Measurements from ENCODE around the gene REG4. TPM values are rescaled to one million over a fixed set of nuclear protein-coding genes. Genes with fewer than 3 reads are reported as not detected.

The REG4 gene
- total and polyA plus RNA-seq, 2 donors: 0.76 to 1.2 TPM

- Histone ChIP-seq H3K36me3 (ENCODE audit: control insufficient read depth in 2 of 2, insufficient read depth in 2 of 2, low read length in 1 of 2) (no peaks in the 10 kb centered on the region), H3K27me3 (ENCODE audit: control insufficient read depth in 2 of 2, insufficient read depth in 1 of 2, low read length in 1 of 2) (no peaks in the 10 kb centered on the region), H3K4me3 (ENCODE audit: low read length in 2 of 2) (no peak overlapping the region), H3K4me1 (ENCODE audit: control insufficient read depth in 2 of 2, insufficient read depth in 2 of 2, low read length in 2 of 2) (no peaks in the 10 kb centered on the region), H3K9me3 (ENCODE audit: control insufficient read depth in 2 of 2, insufficient read depth in 1 of 2, low read length in 1 of 2) (no peaks in the 10 kb centered on the region), H3K27ac (ENCODE audit: low read depth in 1 of 2, low read length in 1 of 2) (no peak overlapping the region)
- no peak for DNase-seq (ENCODE audit: low read depth in 6 of 9, low spot score in 9 of 9)
- WGBS: 94% methylated on average over 3 of the region's 3 CpGs
Observed at GRCh38 chr1:119815361-119815760, 4.1 kb upstream of the REG4 start.

GRCh38 chr1:119814288-119814687, 3.0 kb upstream of the REG4 start:
- Histone ChIP-seq H3K27ac (ENCODE audit: low read depth in 1 of 2, low read length in 1 of 2) (no peak overlapping the region), H3K9me3 (ENCODE audit: control insufficient read depth in 2 of 2, insufficient read depth in 1 of 2, low read length in 1 of 2) (no peaks in the 10 kb centered on the region), H3K4me1 (ENCODE audit: control insufficient read depth in 2 of 2, insufficient read depth in 2 of 2, low read length in 2 of 2) (no peaks in the 10 kb centered on the region), H3K36me3 (ENCODE audit: control insufficient read depth in 2 of 2, insufficient read depth in 2 of 2, low read length in 1 of 2) (no peaks in the 10 kb centered on the region), H3K4me3 (ENCODE audit: low read length in 2 of 2) (no peak overlapping the region), H3K27me3 (ENCODE audit: control insufficient read depth in 2 of 2, insufficient read depth in 1 of 2, low read length in 1 of 2) (no peaks in the 10 kb centered on the region)
- 91% methylated on average over 1 of the region's 1 CpG for WGBS
- DNase-seq (ENCODE audit: low read depth in 6 of 9, low spot score in 9 of 9): no peak

- DNase-seq (ENCODE audit: low read depth in 6 of 9, low spot score in 9 of 9): no peak
- Histone ChIP-seq H3K4me1 (ENCODE audit: control insufficient read depth in 2 of 2, insufficient read depth in 2 of 2, low read length in 2 of 2) (no peaks in the 10 kb centered on the region), H3K27me3 (ENCODE audit: control insufficient read depth in 2 of 2, insufficient read depth in 1 of 2, low read length in 1 of 2) (peaks cover 0 to 2% of the 10 kb centered on the region in 2 donors), H3K9me3 (ENCODE audit: control insufficient read depth in 2 of 2, insufficient read depth in 1 of 2, low read length in 1 of 2) (no peaks in the 10 kb centered on the region), H3K4me3 (ENCODE audit: low read length in 2 of 2) (no peak overlapping the region), H3K36me3 (ENCODE audit: control insufficient read depth in 2 of 2, insufficient read depth in 2 of 2, low read length in 1 of 2) (no peaks in the 10 kb centered on the region), H3K27ac (ENCODE audit: low read depth in 1 of 2, low read length in 1 of 2) (no peak overlapping the region)
- 95% methylated on average over 2 of the region's 2 CpGs for WGBS
Observed at GRCh38 chr1:119811985-119812557, 811 bp upstream of the REG4 start.

- H3K4me1 ChIP-seq (ENCODE audit: control insufficient read depth in 2 of 2, insufficient read depth in 2 of 2, low read length in 2 of 2): no peaks in the 10 kb centered on the region
- H3K9me3 ChIP-seq (ENCODE audit: control insufficient read depth in 2 of 2, insufficient read depth in 1 of 2, low read length in 1 of 2): no peaks in the 10 kb centered on the region
- no peaks in the 10 kb centered on the region for H3K36me3 ChIP-seq (ENCODE audit: control insufficient read depth in 2 of 2, insufficient read depth in 2 of 2, low read length in 1 of 2)
- H3K27me3 ChIP-seq (ENCODE audit: control insufficient read depth in 2 of 2, insufficient read depth in 1 of 2, low read length in 1 of 2): peaks cover 0 to 2% of the 10 kb centered on the region in 2 donors
- DNase-seq (ENCODE audit: low read depth in 6 of 9, low spot score in 9 of 9): peak; percentile 26 to 77 (median 58)
- H3K27ac ChIP-seq (ENCODE audit: low read depth in 1 of 2, low read length in 1 of 2): no peak overlapping the region
- WGBS: 2% methylated on average over 6 of the region's 6 CpGs
- no peak overlapping the region for H3K4me3 ChIP-seq (ENCODE audit: low read length in 2 of 2)
Observed at GRCh38 chr1:119808972-119809550, 2.2 kb downstream of the REG4 start.

- H3K36me3 ChIP-seq (ENCODE audit: control insufficient read depth in 2 of 2, insufficient read depth in 2 of 2, low read length in 1 of 2): no peaks in the 10 kb centered on the region
- 73% methylated on average over 3 of the region's 3 CpGs for WGBS
- DNase-seq (ENCODE audit: low read depth in 6 of 9, low spot score in 9 of 9): no peak
- H3K27me3 ChIP-seq (ENCODE audit: control insufficient read depth in 2 of 2, insufficient read depth in 1 of 2, low read length in 1 of 2): peaks cover 0 to 2% of the 10 kb centered on the region in 2 donors
- no peaks in the 10 kb centered on the region for H3K9me3 ChIP-seq (ENCODE audit: control insufficient read depth in 2 of 2, insufficient read depth in 1 of 2, low read length in 1 of 2)
- H3K4me3 ChIP-seq (ENCODE audit: low read length in 2 of 2): no peak overlapping the region
- H3K27ac ChIP-seq (ENCODE audit: low read depth in 1 of 2, low read length in 1 of 2): no peak overlapping the region
- no peaks in the 10 kb centered on the region for H3K4me1 ChIP-seq (ENCODE audit: control insufficient read depth in 2 of 2, insufficient read depth in 2 of 2, low read length in 2 of 2)
Observed at GRCh38 chr1:119808491-119808890, 2.8 kb downstream of the REG4 start.

- H3K36me3 ChIP-seq (ENCODE audit: control insufficient read depth in 2 of 2, insufficient read depth in 2 of 2, low read length in 1 of 2): no peaks in the 10 kb centered on the region
- DNase-seq (ENCODE audit: low read depth in 6 of 9, low spot score in 9 of 9): no peak
Observed at GRCh38 chr1:119806489-119806888, 4.8 kb downstream of the REG4 start.

GRCh38 chr1:119805746-119806145, 5.5 kb downstream of the REG4 start:
- Histone ChIP-seq H3K9me3 (ENCODE audit: control insufficient read depth in 2 of 2, insufficient read depth in 1 of 2, low read length in 1 of 2) (no peaks in the 10 kb centered on the region), H3K4me1 (ENCODE audit: control insufficient read depth in 2 of 2, insufficient read depth in 2 of 2, low read length in 2 of 2) (no peaks in the 10 kb centered on the region), H3K4me3 (ENCODE audit: low read length in 2 of 2) (no peak overlapping the region), H3K27me3 (ENCODE audit: control insufficient read depth in 2 of 2, insufficient read depth in 1 of 2, low read length in 1 of 2) (peaks cover 0 to 2% of the 10 kb centered on the region in 2 donors), H3K36me3 (ENCODE audit: control insufficient read depth in 2 of 2, insufficient read depth in 2 of 2, low read length in 1 of 2) (no peaks in the 10 kb centered on the region), H3K27ac (ENCODE audit: low read depth in 1 of 2, low read length in 1 of 2) (no peak overlapping the region)
- WGBS: 98% methylated on average over 13 of the region's 13 CpGs
- no peak for DNase-seq (ENCODE audit: low read depth in 6 of 9, low spot score in 9 of 9)

More at GRCh38 chr1:119806489-119806888, 4.8 kb downstream of the REG4 start:
- Histone ChIP-seq H3K4me1 (ENCODE audit: control insufficient read depth in 2 of 2, insufficient read depth in 2 of 2, low read length in 2 of 2) (no peaks in the 10 kb centered on the region), H3K27me3 (ENCODE audit: control insufficient read depth in 2 of 2, insufficient read depth in 1 of 2, low read length in 1 of 2) (peaks cover 0 to 2% of the 10 kb centered on the region in 2 donors), H3K4me3 (ENCODE audit: low read length in 2 of 2) (no peak overlapping the region), H3K27ac (ENCODE audit: low read depth in 1 of 2, low read length in 1 of 2) (no peak overlapping the region), H3K9me3 (ENCODE audit: control insufficient read depth in 2 of 2, insufficient read depth in 1 of 2, low read length in 1 of 2) (no peaks in the 10 kb centered on the region)
- 78% methylated on average over 4 of the region's 4 CpGs for WGBS

GRCh38 chr1:119805247-119805646, 6.0 kb downstream of the REG4 start:
- Histone ChIP-seq H3K4me1 (ENCODE audit: control insufficient read depth in 2 of 2, insufficient read depth in 2 of 2, low read length in 2 of 2) (no peaks in the 10 kb centered on the region), H3K27me3 (ENCODE audit: control insufficient read depth in 2 of 2, insufficient read depth in 1 of 2, low read length in 1 of 2) (peaks cover 0 to 2% of the 10 kb centered on the region in 2 donors), H3K36me3 (ENCODE audit: control insufficient read depth in 2 of 2, insufficient read depth in 2 of 2, low read length in 1 of 2) (no peaks in the 10 kb centered on the region), H3K9me3 (ENCODE audit: control insufficient read depth in 2 of 2, insufficient read depth in 1 of 2, low read length in 1 of 2) (no peaks in the 10 kb centered on the region), H3K4me3 (ENCODE audit: low read length in 2 of 2) (no peak overlapping the region), H3K27ac (ENCODE audit: low read depth in 1 of 2, low read length in 1 of 2) (no peak overlapping the region)
- 95% methylated on average over 8 of the region's 8 CpGs for WGBS
- DNase-seq (ENCODE audit: low read depth in 6 of 9, low spot score in 9 of 9): no peak

GRCh38 chr1:119799599-119800177, 11.6 kb downstream of the REG4 start:
- DNase-seq (ENCODE audit: low read depth in 6 of 9, low spot score in 9 of 9): peak in 5 of 9 donors; percentile 27 to 65 (median 40)
- Histone ChIP-seq H3K36me3 (ENCODE audit: control insufficient read depth in 2 of 2, insufficient read depth in 2 of 2, low read length in 1 of 2) (no peaks in the 10 kb centered on the region), H3K4me3 (ENCODE audit: low read length in 2 of 2) (no peak overlapping the region), H3K4me1 (ENCODE audit: control insufficient read depth in 2 of 2, insufficient read depth in 2 of 2, low read length in 2 of 2) (peaks cover 0 to 9% of the 10 kb centered on the region in 2 donors), H3K9me3 (ENCODE audit: control insufficient read depth in 2 of 2, insufficient read depth in 1 of 2, low read length in 1 of 2) (no peaks in the 10 kb centered on the region), H3K27me3 (ENCODE audit: control insufficient read depth in 2 of 2, insufficient read depth in 1 of 2, low read length in 1 of 2) (no peaks in the 10 kb centered on the region), H3K27ac (ENCODE audit: low read depth in 1 of 2, low read length in 1 of 2) (peak overlapping the region in 1 of 2 donors; percentile 32)
- WGBS: 80% methylated on average over 15 of the region's 15 CpGs

Measured in thymus (tissue), 11 donors.